Femur (tissue), 1 donor: ENCODE data around the gene SRBD1.

Experiments
- DNase-seq: peaks from one replicate; pipeline ENCODE4 v3.0.0-alpha.2; 2017

Gene SRBD1

DNA sequence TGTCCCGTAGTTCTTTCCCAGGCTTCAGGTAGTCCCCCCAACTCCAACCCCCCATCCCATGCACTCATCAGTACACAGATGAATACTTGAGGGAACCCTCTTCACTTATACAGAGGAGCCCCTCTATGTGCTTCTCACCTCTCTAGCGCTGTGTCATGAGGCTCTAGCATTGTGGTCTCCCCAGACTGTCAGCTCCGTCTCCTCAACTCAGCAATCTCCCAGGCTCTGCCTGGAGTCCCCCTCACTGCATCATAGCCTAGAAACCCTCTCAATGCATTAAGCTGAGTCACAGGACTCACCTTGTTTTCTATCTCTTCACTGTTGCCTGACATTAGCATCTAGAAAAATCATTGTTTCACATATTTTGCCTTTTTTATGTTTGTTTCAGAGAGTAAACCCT, 20.3 kb upstream of the SRBD1 start:
- DNase-seq = no peak

DNA sequence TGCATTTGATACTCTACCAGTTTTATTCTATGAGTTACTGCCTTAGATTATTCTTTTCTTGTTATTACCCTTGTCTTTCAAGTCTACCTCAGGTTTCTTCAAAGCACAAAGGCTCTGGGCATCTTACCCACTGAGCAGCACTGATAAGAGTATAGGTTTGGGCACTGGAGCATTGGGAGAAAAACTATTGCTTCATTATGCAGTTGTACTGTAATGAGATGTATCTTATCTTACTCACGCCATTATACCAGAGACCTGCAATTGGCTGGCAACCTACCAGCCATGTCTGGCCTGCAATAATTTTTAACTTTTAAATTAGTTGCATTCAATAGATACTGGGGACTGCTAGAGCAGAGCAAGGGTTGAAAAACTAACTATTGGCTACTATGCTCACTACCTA, 18.9 kb upstream of the SRBD1 start:
- no peak for DNase-seq

DNA sequence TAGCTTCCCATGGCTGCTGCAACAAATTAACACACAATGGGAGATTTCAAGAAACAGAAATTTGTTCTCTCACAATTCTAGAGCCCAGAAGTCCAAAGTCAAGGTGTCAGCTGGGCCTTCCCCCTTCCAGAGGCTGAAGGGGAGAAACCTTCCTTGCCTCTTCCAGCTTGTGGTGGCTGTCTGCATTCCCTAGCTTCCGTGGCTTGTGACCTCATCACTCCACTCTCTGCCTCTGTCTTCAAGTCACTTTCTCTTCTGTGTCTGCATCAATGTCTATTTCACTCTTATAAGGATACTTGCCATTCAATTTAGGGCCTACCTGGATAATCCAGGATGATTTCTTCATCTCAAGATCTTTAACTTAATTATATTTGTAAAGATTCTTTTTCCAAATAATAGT, 16.8 kb upstream of the SRBD1 start:
- DNase-seq = no peak

DNA sequence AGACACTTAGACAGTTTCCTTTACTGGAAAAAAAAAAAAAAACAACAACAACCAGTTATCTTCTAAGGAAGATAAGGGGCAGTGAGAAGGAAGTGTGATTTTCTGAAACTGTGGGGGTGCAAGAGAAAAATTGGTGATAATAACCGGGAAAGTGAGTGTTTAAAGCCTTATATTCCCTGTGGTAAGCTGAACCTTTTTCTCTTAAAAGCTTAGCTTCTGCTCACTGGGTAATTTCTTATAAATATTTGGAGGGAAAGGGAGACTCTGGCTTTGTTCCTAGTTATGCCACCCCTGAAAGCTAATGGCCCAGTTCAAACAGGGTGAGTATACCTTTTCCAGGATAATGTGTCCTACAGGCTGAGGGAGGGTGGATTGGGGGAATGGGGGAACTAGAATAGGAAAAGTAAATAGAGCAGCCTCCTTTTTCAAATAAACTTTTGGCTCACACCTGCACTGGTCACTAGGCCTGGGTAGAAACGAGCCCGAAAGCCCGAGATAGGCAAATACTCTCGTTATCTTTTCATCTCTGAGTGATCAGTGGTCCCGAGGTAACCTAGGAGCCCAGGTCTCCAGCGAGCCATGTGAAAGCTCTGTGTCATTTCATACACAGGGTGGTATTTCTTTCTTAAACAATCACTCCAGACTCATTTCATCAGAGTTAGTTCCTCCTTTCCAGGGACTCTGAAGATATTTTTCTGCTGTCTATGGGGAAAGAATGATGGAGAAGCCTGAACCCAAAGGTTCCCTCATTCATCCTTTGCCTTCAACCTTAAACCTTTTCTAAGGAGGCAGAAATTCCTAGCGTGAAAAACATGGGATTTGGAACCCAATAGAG, 15.5 kb upstream of the SRBD1 start:
- no peak for DNase-seq

DNA sequence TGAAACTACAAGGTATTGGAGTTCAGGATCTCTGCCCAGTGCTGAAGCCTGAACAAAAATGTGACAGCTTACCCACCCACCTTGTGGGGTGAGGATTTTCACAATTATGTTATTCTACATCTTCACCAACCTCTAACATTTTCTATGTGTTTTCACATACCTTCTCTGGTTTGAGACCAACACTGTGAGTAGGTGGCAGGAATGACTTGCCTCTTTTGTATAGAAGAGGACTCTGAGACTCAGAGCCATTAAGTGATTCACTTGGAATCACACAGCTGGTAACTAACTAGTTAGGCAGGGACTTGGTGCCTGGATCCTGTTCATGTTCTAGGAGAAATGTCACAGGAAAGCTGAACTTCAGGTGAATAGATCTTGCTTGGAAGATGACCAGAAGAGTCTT, 14.8 kb upstream of the SRBD1 start:
- no peak for DNase-seq

DNA sequence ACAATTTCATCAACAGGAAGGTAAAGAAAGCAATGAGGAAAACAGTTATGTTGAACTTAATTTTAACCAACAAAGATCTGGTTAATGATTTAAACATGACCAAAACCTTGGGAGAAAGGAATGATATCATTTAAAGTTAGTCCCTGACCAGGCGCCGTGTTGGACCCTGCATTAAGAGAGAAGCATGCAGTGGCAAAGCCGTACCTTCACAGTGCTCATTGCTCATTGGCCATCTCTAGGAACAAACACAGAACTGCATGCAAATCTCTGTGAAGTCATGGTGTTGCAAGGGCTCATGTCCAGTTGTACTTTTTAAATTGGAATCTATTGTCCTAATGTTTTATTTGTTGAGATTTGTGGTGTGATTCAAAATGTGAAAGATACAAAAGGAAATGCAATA, 12.0 kb upstream of the SRBD1 start:
- no peak for DNase-seq

DNA sequence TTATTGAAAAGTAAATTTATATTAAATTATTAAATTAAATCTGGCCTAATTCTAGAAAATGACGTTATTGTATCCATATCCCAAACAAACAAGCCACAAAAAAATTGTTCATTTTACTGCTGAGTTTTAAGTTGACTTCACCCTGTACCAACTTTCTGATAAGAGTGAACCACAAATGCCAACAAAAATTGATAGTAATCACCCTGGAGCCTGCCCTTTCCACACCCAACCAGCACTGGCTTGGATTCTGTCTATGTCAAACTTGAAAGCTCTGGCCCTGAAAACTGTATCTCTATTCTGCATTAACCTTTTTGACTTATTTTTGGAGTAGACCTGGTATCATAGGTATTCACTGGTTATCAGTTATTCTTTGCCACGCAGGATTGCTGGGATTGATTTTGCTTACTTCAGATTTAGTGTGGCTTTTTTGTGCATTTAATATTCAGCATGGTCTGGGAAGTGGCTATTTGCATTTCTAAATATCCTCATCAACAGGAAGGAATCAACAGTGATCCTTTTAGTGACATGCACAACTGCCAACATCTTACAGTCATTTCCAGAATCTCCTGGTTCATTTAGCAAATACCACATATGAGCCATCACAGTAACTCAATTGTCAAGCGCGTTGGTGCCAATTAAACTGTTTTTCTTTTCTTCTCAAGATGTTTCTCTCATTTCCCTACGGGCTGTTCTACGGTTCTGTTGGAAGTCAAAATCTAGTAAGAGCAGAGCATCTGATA, 11.4 kb upstream of the SRBD1 start:
- no peak for DNase-seq

DNA sequence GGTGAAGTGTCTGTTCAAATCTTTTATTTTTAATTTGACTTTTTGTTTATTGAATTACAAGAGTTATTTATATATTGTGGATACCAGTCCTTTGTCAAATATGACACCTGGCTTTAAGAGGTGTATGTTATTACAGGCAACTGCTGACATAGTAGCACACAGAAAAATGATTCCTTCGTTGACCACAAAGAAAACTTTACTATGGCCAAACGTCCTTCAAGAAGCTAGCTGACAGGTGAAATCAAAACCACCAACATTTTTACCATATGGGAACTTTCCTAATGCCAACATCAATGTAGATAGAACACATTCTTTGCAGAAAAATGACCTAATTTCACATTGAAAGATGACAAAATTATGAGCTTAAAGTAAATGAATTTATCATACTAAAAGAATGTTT, 6.4 kb upstream of the SRBD1 start:
- DNase-seq = no peak

DNA sequence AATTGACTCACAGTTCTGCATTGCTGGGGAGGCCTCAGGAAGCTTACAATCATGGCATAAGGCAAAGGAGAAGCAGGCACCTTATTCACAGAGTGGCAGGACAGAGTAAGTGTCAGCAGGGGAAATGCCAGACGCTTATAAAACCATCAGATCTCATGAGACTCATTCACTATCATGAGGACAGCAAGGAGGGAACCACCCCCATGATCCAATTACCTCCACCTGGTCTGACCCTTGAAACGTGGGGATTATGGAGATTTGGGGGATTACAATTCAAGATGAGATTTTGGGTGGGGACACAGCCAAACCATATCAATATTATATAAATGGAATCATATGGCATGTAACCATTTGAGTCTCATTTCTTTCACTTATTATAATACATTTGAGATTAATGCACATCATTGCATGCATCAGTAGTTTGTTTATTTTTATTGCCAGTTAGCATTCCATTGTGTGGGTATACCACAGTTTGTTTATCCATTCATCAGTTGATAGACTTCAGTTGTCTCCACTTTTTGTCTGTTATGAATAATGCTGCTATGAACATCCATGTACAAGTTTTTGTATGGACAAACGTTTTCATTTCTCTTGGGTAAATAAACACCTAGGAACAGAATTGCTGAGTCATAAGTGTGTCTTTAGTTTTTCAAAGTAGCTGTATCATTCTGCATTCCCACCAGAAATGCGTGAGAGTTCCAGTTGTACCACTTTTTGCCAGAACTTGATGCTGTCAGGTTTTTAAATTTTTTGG, 5.8 kb upstream of the SRBD1 start:
- DNase-seq = no peak

DNA sequence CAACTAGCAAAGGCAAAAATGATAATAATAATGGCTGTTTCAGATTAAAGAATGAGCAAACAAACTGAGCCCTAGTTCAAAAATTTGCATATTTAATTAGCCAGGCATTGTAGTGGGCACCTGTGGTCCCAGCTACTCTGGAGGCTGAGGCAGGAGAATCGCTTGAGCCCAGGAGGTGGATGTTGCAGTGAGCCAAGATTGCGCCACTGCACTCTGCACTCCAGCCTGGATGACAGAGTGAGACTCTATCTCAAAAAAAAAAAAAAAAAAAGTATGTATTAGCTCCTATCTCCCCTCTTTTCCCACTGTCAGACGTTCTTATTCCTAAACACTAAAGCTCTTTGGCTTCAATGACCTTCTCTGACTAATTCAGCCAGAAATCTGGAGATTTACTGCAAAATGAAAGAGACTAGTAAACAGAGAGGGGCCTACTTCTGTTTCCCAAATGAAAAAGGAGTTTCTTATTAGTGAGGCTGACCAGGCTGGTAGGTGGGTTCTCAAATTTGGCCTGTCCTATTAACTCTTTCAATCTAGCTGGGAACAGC, 3.9 kb upstream of the SRBD1 start:
- no peak for DNase-seq

DNA sequence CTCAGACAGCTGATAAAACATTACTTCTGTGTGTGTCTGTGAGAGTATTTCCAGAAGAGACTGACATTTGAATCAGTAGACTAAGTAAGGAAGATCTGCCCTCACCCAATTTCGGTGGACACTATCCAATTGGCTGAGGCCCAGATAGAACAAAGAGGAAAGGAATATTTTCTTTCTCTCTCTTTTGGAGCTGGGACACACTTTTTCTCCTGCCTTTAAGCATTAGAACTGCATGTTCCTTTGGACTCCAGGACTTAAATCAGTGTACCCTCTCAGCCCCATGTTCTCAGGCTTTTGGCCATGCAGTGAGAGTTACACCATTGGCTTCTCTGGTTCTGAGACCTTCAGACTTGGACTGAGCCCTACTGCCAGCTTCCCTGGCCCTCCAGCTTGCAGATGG, 3.3 kb upstream of the SRBD1 start:
- DNase-seq = no peak

DNA sequence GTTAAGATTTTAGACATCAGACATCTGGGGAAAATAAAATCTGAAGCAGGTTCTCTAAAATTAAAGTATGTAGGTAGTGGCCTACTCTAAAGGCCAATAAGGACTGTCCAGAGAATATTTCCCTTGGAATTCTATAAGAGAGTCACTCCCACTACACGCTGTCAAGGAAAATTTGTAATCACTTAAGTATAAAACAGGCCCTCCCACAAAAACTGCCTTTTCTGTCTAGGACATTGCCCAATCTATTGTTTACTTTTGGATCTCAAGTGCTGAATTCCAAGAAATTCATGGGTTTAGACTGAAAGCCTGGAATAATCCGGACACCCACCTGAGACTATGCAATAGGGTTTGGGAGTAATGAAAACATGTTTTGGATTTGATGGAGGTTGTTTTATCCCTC, 1.7 kb upstream of the SRBD1 start:
- DNase-seq = no peak

DNA sequence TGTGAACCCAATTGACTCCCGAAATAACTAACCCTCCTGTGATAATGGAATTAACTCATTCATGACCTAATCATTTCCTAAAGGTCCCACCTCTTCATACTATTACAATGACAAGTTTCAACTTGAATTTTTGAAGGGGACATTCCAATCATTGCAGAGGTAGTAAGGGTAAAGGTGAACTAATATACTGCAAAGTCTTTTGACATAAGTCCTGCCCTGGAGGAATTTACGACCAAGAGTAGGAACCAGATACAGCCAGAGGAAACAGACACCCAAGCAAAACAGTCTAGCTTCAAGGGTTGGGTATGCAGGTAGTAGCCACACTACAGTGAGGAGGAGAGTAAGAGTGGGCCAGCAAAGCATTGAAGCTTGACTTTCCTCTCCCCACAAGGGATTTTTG, 1.2 kb upstream of the SRBD1 start:
- DNase-seq = no peak

DNA sequence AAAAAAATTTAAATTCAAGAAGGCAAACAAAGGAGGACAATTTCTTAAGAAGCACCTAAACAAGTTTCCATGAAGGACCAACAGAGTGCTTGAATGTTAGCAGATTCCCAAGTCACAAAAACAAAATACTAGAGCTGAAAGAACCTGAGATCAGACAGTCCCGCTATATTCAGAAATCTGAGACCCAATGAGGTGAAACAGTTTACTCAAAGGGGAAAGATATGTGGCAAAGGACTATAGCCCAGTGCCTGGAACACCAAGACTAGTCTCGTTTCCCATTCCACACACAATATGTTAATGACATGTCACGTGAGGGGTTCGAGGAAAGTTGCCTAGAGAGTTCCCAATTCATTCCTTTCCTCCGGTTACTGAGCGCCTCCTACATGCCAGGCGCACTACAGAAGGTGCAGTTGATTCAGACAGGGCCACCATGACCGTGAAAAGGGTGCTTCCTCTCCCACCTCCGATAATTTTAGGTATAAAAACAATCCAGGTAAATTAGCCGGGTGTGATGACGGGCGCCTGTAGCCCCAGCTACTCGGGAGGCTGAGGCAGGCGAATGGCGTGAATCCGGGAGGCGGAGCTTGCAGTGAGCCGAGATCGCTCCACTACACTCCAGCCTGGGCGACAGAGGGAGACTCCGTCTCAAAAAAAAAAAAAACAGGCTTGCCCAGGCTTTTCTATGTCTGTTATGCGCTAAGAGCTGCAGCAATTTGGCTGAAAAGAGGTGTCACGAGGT, 617 bp downstream of the SRBD1 start:
- peak; percentile 75 for DNase-seq

DNA sequence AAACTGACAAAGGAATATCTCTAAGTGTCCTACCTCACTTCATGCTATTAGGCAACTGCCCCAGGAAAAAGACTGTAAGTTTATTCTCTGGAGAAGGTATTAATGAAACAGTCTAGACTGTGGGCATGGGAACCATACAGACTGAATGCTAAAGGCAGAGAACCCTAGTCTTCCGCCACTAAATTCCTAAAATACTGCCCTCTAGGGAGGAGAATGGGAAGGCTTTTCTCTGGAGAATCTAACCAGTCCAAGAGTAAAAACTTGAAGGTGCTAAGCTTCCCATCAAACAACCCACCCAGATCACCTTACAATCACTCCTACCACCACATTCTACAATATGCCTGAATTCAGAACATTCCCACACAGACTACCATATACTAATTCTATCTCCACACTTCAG, 3.4 kb downstream of the SRBD1 start:
- DNase-seq = no peak

DNA sequence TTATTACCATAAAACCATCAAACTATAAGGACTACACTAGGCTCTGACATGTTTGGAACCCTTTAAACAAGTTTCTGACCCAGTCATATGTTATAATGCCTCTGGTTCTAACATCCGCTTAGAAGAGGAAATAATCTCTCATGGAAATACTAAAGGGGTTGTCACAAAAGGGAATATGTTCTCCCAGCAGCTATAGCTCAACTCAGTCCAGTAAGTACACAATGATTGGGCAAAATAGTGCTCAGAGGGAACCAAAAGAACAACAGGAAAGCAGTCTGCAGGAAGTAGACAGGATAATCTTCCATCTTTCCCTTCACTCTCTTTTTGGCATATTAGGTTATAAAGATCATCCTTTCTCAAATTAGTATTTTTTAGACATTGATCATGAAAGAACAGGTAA, 4.3 kb downstream of the SRBD1 start:
- DNase-seq = no peak

DNA sequence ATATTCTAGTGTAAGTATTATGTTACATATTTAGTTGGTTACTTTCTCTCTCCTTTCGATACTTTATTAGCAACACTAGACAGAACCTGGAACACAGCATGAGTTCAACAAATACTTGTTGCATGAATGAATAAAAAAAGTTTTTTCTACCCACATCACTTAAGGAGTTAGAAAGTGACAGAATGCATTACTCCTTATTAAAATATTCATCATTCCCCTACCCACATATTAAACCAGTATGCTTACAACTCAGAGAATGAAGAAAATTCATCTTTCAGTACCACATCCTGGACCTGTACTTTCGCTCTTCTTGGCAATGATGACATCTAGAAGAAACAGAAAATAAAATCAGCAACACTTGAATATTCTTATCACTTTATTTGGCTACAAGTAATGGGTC, 6.0 kb downstream of the SRBD1 start:
- no peak for DNase-seq

DNA sequence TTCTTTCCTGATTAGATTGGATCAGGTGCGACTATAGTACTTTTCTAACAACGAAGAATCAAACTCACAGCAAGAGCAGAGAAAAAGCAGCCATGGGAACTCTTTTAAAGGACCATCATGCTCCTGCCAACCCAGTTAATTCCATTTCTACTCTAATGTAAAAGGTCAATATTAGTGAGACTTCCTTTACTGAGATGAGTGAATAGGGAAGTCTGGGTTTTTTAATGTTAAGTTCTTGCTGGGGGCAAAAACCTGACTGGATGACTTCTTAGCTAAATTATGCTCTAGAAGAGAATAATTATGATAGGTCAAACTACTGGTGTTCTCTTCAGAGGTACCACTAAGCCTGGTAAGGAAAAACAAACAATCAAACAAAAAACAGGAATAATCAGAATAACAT, 8.4 kb downstream of the SRBD1 start:
- no peak for DNase-seq

DNA sequence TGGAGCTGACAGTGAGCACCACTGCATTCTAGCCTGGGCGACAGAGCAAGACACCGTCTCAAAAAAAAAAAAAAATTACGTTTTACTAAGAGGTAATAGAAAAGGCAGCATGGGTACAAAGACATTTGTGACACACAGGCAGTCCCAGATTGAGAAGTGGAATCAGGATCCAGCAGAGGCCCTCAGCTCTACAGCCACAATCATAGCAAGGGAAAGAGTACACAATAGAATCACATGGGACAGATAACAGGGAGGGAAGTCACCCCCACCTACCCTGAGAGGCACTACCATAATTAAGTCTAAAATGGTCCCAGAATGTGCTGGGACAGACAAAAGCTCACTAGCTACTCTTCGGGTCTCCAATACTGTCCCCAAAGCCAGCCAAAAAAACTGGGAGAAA, 12.5 kb downstream of the SRBD1 start:
- DNase-seq = no peak

DNA sequence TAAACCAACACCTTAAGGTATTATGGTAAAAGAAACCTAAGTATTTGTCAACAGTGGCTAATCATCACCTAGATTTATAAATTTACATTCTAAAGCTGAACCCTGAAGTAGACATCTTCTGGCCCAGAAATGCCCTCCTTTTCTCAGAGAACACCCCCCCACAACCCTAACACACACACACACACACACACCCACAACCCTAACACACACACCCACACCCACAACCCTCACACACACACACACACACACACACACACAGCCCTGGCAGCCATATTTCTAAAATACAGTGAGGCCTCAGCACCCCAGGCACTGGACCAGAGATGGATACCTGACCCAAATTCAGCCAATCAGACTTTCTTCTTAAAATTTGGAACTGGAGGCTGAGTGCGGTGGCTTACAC, 14.3 kb downstream of the SRBD1 start:
- DNase-seq = no peak

DNA sequence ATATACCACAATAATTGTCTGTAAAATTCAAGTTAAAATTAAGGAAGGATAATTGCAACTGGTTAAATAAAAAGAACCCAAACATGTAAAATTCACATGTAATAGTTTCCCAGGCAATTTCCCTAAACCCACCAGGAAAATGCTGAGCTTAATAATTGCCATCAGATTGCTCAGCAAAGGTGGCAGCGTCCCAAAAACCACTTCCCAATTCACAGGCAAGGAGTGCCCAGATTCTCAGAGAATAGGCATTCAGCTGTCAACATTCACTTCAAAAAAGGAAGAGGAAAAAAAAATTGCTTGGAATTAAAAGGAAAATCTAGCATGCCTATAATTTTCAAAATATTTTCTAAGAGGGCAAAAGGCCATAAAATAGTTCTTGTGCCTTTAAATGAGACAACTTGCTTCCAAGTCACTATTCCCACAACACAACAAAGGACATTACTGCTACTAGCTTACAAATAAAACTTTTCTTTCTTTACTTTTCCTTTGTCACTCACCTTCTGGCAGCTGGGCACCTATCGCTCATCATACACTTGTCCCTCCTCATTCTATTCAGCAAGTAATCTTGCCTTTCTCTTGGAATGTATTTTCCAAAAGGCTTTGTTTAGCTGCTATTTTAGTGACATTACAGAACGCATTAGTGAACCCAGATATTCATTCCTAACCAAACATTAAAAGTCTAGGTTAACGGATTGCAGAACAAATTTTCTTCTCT, 15.2 kb downstream of the SRBD1 start:
- peak; percentile 41 for DNase-seq

DNA sequence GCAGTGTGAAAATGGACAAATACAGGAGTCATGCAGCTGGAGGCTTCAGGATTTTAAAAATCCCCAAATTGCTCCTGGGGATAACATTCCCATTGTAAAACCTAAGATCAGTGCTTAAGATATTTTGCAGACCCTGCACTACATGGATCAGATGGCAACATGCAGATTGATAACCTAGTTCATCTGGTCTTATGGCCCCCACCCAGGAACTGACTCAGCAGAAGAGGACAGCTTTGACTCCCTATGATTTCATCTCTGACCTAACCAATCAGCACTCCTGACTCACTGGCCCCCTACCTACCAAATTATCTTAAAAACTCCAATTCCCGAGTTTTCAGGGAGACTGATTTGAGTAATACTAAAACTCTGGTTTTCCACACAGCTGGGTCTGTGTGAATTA, 20.0 kb downstream of the SRBD1 start:
- no peak for DNase-seq
